Measurements from ENCODE around the gene ENPP5.

ENPP5 gene

DNA sequence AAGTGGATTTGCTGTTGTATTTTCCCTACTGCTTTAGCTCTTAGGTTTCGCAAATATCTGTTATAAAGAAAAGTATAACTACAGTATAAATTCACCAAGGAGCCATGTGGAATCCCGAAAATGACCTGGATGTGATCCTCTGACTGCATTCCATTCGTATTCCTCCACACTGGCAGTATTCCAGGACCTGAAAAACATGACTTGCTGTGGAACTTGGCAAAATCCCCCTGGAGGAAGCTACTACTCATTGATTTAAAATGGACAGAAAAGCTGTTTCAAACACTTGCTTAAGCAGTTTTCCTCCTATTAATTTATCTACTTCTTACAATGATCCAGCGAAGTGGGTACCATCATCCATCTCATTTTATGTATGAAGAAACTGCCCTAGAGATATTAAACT is 13.3 kb upstream of the ENPP5 start:
- TF ChIP-seq, protein P1, sequence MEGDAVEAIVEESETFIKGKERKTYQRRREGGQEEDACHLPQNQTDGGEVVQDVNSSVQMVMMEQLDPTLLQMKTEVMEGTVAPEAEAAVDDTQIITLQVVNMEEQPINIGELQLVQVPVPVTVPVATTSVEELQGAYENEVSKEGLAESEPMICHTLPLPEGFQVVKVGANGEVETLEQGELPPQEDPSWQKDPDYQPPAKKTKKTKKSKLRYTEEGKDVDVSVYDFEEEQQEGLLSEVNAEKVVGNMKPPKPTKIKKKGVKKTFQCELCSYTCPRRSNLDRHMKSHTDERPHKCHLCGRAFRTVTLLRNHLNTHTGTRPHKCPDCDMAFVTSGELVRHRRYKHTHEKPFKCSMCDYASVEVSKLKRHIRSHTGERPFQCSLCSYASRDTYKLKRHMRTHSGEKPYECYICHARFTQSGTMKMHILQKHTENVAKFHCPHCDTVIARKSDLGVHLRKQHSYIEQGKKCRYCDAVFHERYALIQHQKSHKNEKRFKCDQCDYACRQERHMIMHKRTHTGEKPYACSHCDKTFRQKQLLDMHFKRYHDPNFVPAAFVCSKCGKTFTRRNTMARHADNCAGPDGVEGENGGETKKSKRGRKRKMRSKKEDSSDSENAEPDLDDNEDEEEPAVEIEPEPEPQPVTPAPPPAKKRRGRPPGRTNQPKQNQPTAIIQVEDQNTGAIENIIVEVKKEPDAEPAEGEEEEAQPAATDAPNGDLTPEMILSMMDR (IDR thresholded peaks at IDR 0.05; ENCODE audit: low read length, missing control alignments) = no peak
- no peak overlapping the region for H3K4me3 ChIP-seq (replicated peaks; ENCODE audit: low read depth, low read length)
- DNase-seq (ENCODE audit: low read depth) = peak; percentile 84

DNA sequence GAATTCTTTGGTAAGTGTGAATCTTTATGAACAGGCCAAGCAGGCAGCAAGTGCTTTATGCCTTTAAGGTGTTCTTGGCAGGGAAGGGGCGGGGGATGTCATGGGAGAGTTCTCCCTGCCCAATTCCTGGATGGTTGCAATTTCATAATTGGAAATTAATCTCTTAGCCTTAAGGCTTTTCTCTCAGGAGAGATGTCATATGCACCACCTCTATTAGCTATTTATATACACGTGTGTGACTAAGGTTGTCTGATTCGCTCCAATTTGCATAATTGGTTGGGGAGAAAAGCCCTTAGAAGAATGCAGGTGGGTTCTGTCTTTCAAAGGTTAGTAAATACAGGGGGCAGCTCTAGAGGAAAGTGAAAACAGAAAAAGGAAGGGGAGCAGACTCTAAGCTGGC is 5.2 kb upstream of the ENPP5 start:
- TF ChIP-seq, protein P1 (IDR thresholded peaks at IDR 0.05; ENCODE audit: low read length, missing control alignments) = no peak
- no peak for DNase-seq (ENCODE audit: low read depth)
- no peak overlapping the region for H3K4me3 ChIP-seq (replicated peaks; ENCODE audit: low read depth, low read length)

DNA sequence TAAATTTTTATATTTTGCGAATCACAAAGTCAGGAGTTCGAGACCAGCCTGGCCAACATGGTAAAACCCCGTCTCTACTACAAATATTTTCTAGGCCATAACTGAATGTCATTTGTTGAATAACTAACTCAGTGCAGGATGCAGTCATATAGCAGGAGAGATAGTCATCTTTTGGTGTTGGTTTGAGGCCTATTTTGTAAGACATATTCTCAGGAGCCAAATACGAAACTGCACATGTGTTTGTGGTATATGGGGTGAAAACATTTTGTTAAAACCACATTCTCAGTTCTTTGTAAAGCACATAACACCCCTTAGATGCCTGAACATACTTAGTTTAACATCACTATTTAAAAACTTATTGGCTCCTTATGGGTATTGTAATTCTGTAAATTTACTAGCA is 4.7 kb upstream of the ENPP5 start:
- TF ChIP-seq, protein P1 (IDR thresholded peaks at IDR 0.05; ENCODE audit: low read length, missing control alignments) = no peak
- H3K4me3 ChIP-seq (replicated peaks; ENCODE audit: low read depth, low read length) = no peak overlapping the region
- DNase-seq (ENCODE audit: low read depth) = no peak

DNA sequence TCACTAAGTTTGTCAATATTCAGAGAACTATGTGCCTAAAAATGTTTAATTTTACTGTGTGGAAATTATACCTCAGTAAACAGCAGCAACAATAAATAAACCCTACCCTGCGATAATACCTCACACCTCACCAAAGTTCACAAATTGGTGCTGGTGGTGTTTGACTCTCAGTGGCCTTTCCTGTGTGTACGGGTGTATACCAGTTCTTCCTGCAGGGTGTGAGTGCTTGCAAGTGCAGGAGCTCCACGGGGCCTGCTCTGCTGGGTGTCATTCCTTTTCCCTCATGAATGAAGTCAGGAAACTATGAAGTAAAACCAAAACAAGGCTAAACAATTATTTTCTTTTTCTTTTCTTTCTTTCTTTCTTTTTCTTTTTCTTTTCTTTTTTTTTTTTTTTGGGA is 4.1 kb upstream of the ENPP5 start:
- TF ChIP-seq, protein P1 (IDR thresholded peaks at IDR 0.05; ENCODE audit: low read length, missing control alignments) = no peak
- no peak overlapping the region for H3K4me3 ChIP-seq (replicated peaks; ENCODE audit: low read depth, low read length)
- DNase-seq (ENCODE audit: low read depth) = no peak

DNA sequence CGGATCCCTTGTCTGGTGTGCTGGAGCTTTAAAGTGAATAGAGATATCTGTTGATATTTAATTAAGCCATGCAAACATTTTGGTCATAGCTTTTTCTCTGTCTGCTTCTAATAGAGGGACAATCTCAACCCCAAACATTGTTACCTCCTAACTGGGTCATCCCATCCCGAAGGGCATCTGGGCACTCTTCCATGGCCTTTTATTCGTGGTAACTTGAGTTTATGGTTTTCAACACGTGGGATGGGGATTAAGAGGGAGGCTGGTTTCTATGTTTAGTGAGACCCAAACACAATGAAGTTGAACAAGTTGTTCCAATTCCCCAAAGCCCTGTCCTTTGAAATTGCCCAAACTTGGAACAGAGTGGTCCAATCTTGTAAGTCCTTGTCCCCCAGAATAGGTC is 1.4 kb upstream of the ENPP5 start:
- TF ChIP-seq, protein P1 (IDR thresholded peaks at IDR 0.05; ENCODE audit: low read length, missing control alignments) = no peak
- no peak for DNase-seq (ENCODE audit: low read depth)
- H3K4me3 ChIP-seq (replicated peaks; ENCODE audit: low read depth, low read length) = no peak overlapping the region

DNA sequence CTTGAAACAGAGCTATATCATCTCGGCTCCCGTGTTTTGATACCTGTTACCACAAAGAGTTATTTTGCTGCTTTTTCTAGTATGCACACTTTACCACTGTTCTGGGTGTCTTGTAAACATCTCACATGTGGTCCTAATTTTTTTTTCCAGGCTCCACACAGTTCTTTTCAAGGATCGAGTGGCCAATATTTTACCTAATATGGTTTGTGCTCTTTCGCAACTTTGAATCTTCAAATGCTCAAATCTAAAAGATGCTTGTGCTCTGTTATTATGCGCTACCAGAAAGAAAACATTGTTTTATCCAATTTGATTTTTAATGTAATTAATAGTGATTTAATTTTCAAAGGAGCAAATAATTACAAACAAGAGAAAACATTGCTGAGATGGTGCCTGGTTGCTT is 10.7 kb downstream of the ENPP5 start:
- TF ChIP-seq, protein P1 (IDR thresholded peaks at IDR 0.05; ENCODE audit: low read length, missing control alignments) = no peak
- DNase-seq (ENCODE audit: low read depth) = no peak

DNA sequence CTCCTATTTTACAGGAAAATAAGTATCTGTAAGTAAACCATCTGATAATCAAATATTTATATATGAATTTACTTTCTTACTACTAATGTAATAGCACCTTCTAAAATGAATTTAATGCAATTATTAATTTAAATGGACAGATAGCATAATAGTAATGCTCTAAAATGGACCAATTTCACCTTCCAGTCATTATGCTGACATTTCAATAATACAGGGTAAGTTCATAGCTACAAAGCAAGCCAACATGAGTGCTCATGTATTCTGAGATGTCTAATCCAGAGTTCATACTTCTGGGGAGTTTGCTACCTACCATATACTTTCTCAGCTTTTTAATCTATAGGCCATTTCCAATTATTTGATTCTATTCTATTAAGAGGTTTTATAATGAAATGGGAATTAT is 11.6 kb downstream of the ENPP5 start:
- TF ChIP-seq, protein P1 (IDR thresholded peaks at IDR 0.05; ENCODE audit: low read length, missing control alignments) = no peak
- DNase-seq (ENCODE audit: low read depth) = no peak

More for the DNA sequence above, 10.7 kb downstream of the ENPP5 start:
- H3K4me3 ChIP-seq (replicated peaks; ENCODE audit: low read depth, low read length) = no peak overlapping the region

More for the DNA sequence above, 11.6 kb downstream of the ENPP5 start:
- H3K4me3 ChIP-seq (replicated peaks; ENCODE audit: low read depth, low read length) = no peak overlapping the region

All from fibroblast of pulmonary artery (primary cell).